Activated gamma-delta T cell treated with Interleukin-2 at 50 U/mL for 16 hours (primary cell): ENCODE data around the gene UBN2.

Experiments
- DNase-seq: peaks from one replicate; pipeline ENCODE4 v3.0.0-alpha.2; 2020

Gene UBN2

GRCh38 chr7:139232904-139233303 is 1.9 kb downstream of the UBN2 start:
- DNase-seq, result no peak

GRCh38 chr7:139241258-139241657 is 10.2 kb downstream of the UBN2 start:
- DNase-seq, result no peak

- DNase-seq, result no peak
These were observed 11.8 kb downstream of the UBN2 start for GRCh38 chr7:139242741-139243281.

- no peak for DNase-seq
These were observed 14.4 kb downstream of the UBN2 start for GRCh38 chr7:139245401-139245800.

- no peak for DNase-seq
These were observed 15.5 kb downstream of the UBN2 start for GRCh38 chr7:139246494-139246893.

GRCh38 chr7:139246905-139247304 is 15.9 kb downstream of the UBN2 start:
- no peak for DNase-seq

- no peak for DNase-seq
These were observed 18.3 kb downstream of the UBN2 start for GRCh38 chr7:139249179-139249810.

GRCh38 chr7:139252451-139252850 is 21.4 kb downstream of the UBN2 start:
- DNase-seq, result no peak

GRCh38 chr7:139254281-139254680 is 23.2 kb downstream of the UBN2 start:
- no peak for DNase-seq

- DNase-seq, result no peak
These were observed 23.7 kb downstream of the UBN2 start for GRCh38 chr7:139254728-139255127.

- DNase-seq, result no peak
These were observed 24.3 kb downstream of the UBN2 start for GRCh38 chr7:139255290-139255689.

GRCh38 chr7:139259142-139259541 is 28.1 kb downstream of the UBN2 start:
- no peak for DNase-seq

GRCh38 chr7:139264220-139264619 is 33.2 kb downstream of the UBN2 start:
- DNase-seq, result no peak

GRCh38 chr7:139265673-139266072 is 34.6 kb downstream of the UBN2 start:
- DNase-seq, result no peak

GRCh38 chr7:139271718-139272628 is 40.9 kb downstream of the UBN2 start:
- no peak for DNase-seq

- no peak for DNase-seq
These were observed 53.3 kb downstream of the UBN2 start for GRCh38 chr7:139284252-139284896.

GRCh38 chr7:139286144-139286543 is 55.1 kb downstream of the UBN2 start:
- no peak for DNase-seq

- DNase-seq, result no peak
These were observed 61.8 kb downstream of the UBN2 start for GRCh38 chr7:139292821-139293220.

GRCh38 chr7:139293534-139293933 is 62.5 kb downstream of the UBN2 start:
- no peak for DNase-seq

- DNase-seq, result no peak
These were observed 63.2 kb downstream of the UBN2 start for GRCh38 chr7:139294241-139294640.

GRCh38 chr7:139294951-139295575 is 64.0 kb downstream of the UBN2 start:
- no peak for DNase-seq

- no peak for DNase-seq
These were observed 66.8 kb downstream of the UBN2 start for GRCh38 chr7:139297795-139298194.

GRCh38 chr7:139299296-139299695 is 68.3 kb downstream of the UBN2 start:
- no peak for DNase-seq
